OCI-LY7 (cell line): ENCODE data around the gene SIRPA. TPM values are rescaled to one million over a fixed set of nuclear protein-coding genes. Genes with fewer than 3 reads are reported as not detected.

Experiments used
- BruUV-seq: library from RNA; stranded (reverse); fragments of 400-500 nt; replicated peaks from 2 replicates; lab custom pipeline; 2021; lab: Mats Ljungman, UMichigan
- CTCF ChIA-PET: fragments of 300-600 bp; sonication (Branson Sonifier 250); formaldehyde crosslinking; loops from one replicate; lab custom pipeline; 2022; ENCODE audit warnings: antibody characterized with exemption; ENCODE audit not compliant: unreplicated experiment; lab: Charles Lee
- POLR2A ChIA-PET: fragments of 300-600 bp; sonication (Branson Sonifier 250); formaldehyde crosslinking; loops from one replicate; lab custom pipeline; 2022; ENCODE audit warnings: antibody characterized with exemption; lab: Charles Lee
- DNase-seq: peaks from one replicate; pipeline ENCODE4 v3.0.0-alpha.2; 2015; ENCODE audit warnings: low spot score
- H2AFZ ChIP-seq: fragments of 200-600 bp; sonication (generic), shearing (Covaris generic); 2 replicates; pipeline ENCODE4 v1.6.1; 2014; ENCODE audit warnings: mild to moderate bottlenecking, antibody characterized with exemption, low read length, moderate library complexity
- H3K27ac ChIP-seq: fragments of 200-600 bp; sonication (generic); 2 replicates; pipeline ENCODE4 v1.5.1; 2014; ENCODE audit warnings: mixed run types, low read depth, mild to moderate bottlenecking, moderate library complexity, low read length, inconsistent platforms; ENCODE audit not compliant: poor library complexity, severe bottlenecking
- H3K36me3 ChIP-seq: fragments of 200-600 bp; sonication (generic); 2 replicates; pipeline ENCODE4 v1.6.1; 2014; ENCODE audit warnings: mild to moderate bottlenecking, antibody characterized with exemption, low read length, moderate library complexity, mixed read lengths; ENCODE audit not compliant: insufficient read depth
- H3K4me1 ChIP-seq: fragments of 200-600 bp; sonication (generic); 2 replicates; pipeline ENCODE4 v1.5.1; 2014; ENCODE audit warnings: mild to moderate bottlenecking, low read length; ENCODE audit not compliant: insufficient read depth, poor library complexity, severe bottlenecking
- H3K4me2 ChIP-seq: fragments of 200-600 bp; sonication (generic); 2 replicates; pipeline ENCODE4 v1.6.1; 2014; ENCODE audit warnings: mild to moderate bottlenecking, low read length
- H3K4me3 ChIP-seq: fragments of 200-600 bp; sonication (generic); 2 replicates; pipeline ENCODE4 v1.5.1; 2014; ENCODE audit warnings: mild to moderate bottlenecking, low read depth, low read length; ENCODE audit not compliant: poor library complexity, severe bottlenecking
- H3K79me2 ChIP-seq: fragments of 200-600 bp; sonication (generic); 2 replicates; pipeline ENCODE4 v1.6.1; 2016; ENCODE audit warnings: low read depth, mild to moderate bottlenecking, low read length, moderate library complexity, mixed read lengths; ENCODE audit not compliant: insufficient read depth
- H3K9me2 ChIP-seq: fragments of 200-600 bp; sonication (generic); 2 replicates; pipeline ENCODE4 v1.6.1; 2016; ENCODE audit warnings: mild to moderate bottlenecking, low read length, mixed read lengths; ENCODE audit not compliant: insufficient read depth
- H3K9me3 ChIP-seq: fragments of 200-600 bp; sonication (generic); 2 replicates; pipeline ENCODE4 v1.6.1; 2014; ENCODE audit warnings: mild to moderate bottlenecking, mixed run types, low read length, mixed read lengths
- H4K20me1 ChIP-seq: fragments of 200-600 bp; sonication (generic); 2 replicates; pipeline ENCODE4 v1.6.1; 2014; ENCODE audit warnings: mild to moderate bottlenecking, antibody characterized with exemption, low read length, moderate library complexity, mixed read lengths; ENCODE audit not compliant: insufficient read depth
- EZH2phosphoT487 ChIP-seq: fragments of 200-600 bp; sonication (generic); IDR thresholded peaks from 2 replicates; pipeline ENCODE4 v1.6.1; 2018; ENCODE audit warnings: low read depth, borderline replicate concordance, mild to moderate bottlenecking, mixed run types, antibody characterized with exemption, low read length, moderate library complexity, mixed read lengths
- intact Hi-C: fragments of 100-400 bp; cut with micrococcal nuclease; formaldehyde crosslinking; loops from one replicate; pipeline ENCODE4 v1.10.0; 2022; ENCODE audit not compliant: unreplicated experiment
- total RNA-seq, 2 experiments: library from RNA; depleted of rRNA in 1 of 2; stranded (reverse); fragments of >200 nt in 1 of 2; shearing (Covaris generic) in 1 of 2; gene quantifications; 2 replicates each; pipeline ENCODE4 v1.2.3, GENCODE V29; 2014 to 2022
- TF ChIP-seq, protein P1 (sequence below): fragments of 200-600 bp; sonication (generic); conservative IDR thresholded peaks from 2 replicates; pipeline ENCODE4 v1.5.1; 2014; ENCODE audit warnings: mild to moderate bottlenecking, antibody characterized with exemption, low read length, moderate library complexity, mixed read lengths

SIRPA gene
- total RNA-seq, 2 experiments from 2014 or later: not detected

DNA sequence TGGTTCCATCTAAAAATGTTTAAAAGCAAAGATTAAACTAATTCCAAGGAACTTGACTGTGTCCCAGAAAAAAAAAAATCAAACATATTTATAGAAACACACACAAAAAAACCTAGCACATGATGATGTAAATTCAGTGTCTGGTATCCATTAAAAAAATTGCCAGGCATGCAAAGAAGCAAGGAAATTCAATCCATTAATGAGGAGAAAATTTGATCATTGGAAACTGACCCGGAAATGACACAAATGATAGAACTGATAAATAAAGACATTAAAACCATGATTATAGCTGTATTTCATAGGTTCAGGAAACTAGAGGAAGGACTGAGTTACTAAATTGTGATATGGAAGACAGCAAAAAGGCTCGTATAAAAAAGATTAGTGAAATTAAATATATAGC, 63.9 kb downstream of the SIRPA start:
- POLR2A ChIA-PET: interaction anchor here (0.7 kb wide), 1 partner anchor 1421 kb away, joined by 3 read pairs; no protein-coding TSS in a partner anchor
- Histone ChIP-seq H3K4me2 (no peak overlapping the region), H3K9me2 (no peaks in the 10 kb centered on the region), H3K9me3 (no peaks in the 10 kb centered on the region; the same call in 1 of the 2 replicates), H3K27ac (no peak overlapping the region), H3K4me1 (peaks cover 21% of the 10 kb centered on the region), H3K4me3 (no peak overlapping the region), H3K79me2 (no peaks in the 10 kb centered on the region), H4K20me1 (no peaks in the 10 kb centered on the region), H3K36me3 (no peaks in the 10 kb centered on the region), H2AFZ (no peak overlapping the region)
- BruUV-seq: no TSS peak
- intact Hi-C loops: no loop called here
- TF ChIP-seq EZH2phosphoT487: no peak
- TF ChIP-seq, protein P1, sequence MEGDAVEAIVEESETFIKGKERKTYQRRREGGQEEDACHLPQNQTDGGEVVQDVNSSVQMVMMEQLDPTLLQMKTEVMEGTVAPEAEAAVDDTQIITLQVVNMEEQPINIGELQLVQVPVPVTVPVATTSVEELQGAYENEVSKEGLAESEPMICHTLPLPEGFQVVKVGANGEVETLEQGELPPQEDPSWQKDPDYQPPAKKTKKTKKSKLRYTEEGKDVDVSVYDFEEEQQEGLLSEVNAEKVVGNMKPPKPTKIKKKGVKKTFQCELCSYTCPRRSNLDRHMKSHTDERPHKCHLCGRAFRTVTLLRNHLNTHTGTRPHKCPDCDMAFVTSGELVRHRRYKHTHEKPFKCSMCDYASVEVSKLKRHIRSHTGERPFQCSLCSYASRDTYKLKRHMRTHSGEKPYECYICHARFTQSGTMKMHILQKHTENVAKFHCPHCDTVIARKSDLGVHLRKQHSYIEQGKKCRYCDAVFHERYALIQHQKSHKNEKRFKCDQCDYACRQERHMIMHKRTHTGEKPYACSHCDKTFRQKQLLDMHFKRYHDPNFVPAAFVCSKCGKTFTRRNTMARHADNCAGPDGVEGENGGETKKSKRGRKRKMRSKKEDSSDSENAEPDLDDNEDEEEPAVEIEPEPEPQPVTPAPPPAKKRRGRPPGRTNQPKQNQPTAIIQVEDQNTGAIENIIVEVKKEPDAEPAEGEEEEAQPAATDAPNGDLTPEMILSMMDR: no peak
- DNase-seq: no peak
- CTCF ChIA-PET: no interaction called here

DNA sequence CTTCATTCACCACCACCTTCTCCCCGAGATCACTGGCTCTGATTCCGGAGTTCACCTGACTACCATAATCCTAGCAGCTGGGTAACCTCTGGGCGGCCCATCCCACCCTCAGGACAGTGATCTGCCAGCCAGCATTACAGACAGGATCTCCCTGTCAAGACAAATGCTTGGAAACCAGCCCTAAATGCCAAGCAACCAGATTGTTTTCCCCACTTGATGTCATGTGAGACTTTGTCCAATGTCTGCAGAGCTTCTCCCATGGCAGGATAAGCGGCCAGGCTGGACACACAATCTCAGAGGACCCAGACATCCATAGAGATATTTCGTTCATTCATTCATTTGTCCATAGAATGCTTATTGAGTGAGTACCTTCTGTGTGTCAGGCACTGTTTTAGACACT, 66.2 kb downstream of the SIRPA start:
- TF ChIP-seq EZH2phosphoT487: no peak
- TF ChIP-seq, protein P1: no peak
- POLR2A ChIA-PET: no interaction called here
- H3K27ac ChIP-seq: no peak overlapping the region
- peaks cover 8% of the 10 kb centered on the region for H3K4me1 ChIP-seq
- no peaks in the 10 kb centered on the region for H3K36me3 ChIP-seq
- no peaks in the 10 kb centered on the region for H3K9me2 ChIP-seq
- no peaks in the 10 kb centered on the region for H4K20me1 ChIP-seq
- no peaks in the 10 kb centered on the region for H3K79me2 ChIP-seq
- no peaks in the 10 kb centered on the region; the same call in 1 of the 2 replicates for H3K9me3 ChIP-seq
- BruUV-seq: no TSS peak
- no peak overlapping the region for H3K4me2 ChIP-seq
- no peak overlapping the region for H3K4me3 ChIP-seq
- no peak for DNase-seq
- CTCF ChIA-PET: no interaction called here
- no peak overlapping the region for H2AFZ ChIP-seq
- intact Hi-C loops: no loop called here

DNA sequence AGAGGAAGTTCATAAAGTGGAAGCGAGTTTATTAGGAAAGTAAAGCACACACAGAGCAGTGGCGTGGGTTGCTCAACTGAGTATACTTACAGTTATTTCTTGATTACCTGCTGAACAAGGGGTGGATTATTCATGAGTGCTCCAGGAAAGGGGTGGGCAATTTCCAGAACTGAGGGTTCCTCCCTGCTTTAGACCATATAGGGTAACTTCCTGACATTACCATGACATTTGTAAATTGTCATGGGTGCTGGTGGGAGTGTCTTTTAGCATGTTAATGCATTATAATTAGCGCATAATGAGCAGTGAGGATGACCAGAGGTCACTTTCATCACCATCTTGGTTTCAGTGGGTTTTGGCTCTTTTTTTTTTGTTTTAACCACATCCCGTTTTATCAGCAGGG, 68.9 kb downstream of the SIRPA start:
- intact Hi-C loops: loop anchor here (2.0 kb wide), 1 partner anchor 129 kb away; no protein-coding TSS in a partner anchor
- POLR2A ChIA-PET: no interaction called here
- Histone ChIP-seq H3K9me3 (no peaks in the 10 kb centered on the region), H4K20me1 (no peaks in the 10 kb centered on the region), H3K79me2 (no peaks in the 10 kb centered on the region), H3K4me1 (peaks cover 8% of the 10 kb centered on the region), H2AFZ (no peak overlapping the region), H3K4me3 (no peak overlapping the region), H3K36me3 (no peaks in the 10 kb centered on the region), H3K27ac (no peak overlapping the region), H3K4me2 (no peak overlapping the region), H3K9me2 (no peaks in the 10 kb centered on the region)
- CTCF ChIA-PET: no interaction called here
- TF ChIP-seq, protein P1: no peak
- no peak for DNase-seq
- no TSS peak for BruUV-seq
